T-helper 2 cell (primary cell): ENCODE results near the gene CCNK.

Source experiments
- DNase-seq, 5 experiments: peaks; one replicate each; pipeline versions ENCODE4 v3.0.0 to v3.0.0-alpha.2; 2012 to 2022

Gene CCNK

GRCh38 chr14:99467336-99468078 is 13.7 kb upstream of the CCNK start:
- DNase-seq = no peak

- no peak for DNase-seq
These were observed 13.1 kb upstream of the CCNK start for GRCh38 chr14:99468081-99468480.

- no peak for DNase-seq
These were observed 12.2 kb upstream of the CCNK start for GRCh38 chr14:99468836-99469592.

GRCh38 chr14:99471731-99472130 is 9.5 kb upstream of the CCNK start:
- no peak for DNase-seq

GRCh38 chr14:99472937-99473336 is 8.3 kb upstream of the CCNK start:
- DNase-seq = no peak

GRCh38 chr14:99473458-99473857 is 7.8 kb upstream of the CCNK start:
- DNase-seq = no peak

GRCh38 chr14:99475179-99475578 is 6.0 kb upstream of the CCNK start:
- no peak for DNase-seq

- DNase-seq = no peak
These were observed 5.5 kb upstream of the CCNK start for GRCh38 chr14:99475660-99476059.

- no peak for DNase-seq
These were observed 4.3 kb upstream of the CCNK start for GRCh38 chr14:99476864-99477263.

GRCh38 chr14:99478128-99478527 is 3.1 kb upstream of the CCNK start:
- DNase-seq = no peak

- no peak for DNase-seq
These were observed 1.9 kb upstream of the CCNK start for GRCh38 chr14:99479160-99479905.

GRCh38 chr14:99479906-99480869 is 1.0 kb upstream of the CCNK start, which contains the start of gene SETD3:
TSS of gene SETD3 (minus strand) at chr14:99480859. CDS start at chr14:99465805, 15,054 bp downstream.
- peak in 4 of 5 experiments; percentile 18 to 30 (median 22) for DNase-seq

- DNase-seq = peak in 1 of 5 experiments; percentile 46
These were observed 513 bp downstream of the CCNK start for GRCh38 chr14:99481745-99482099.

GRCh38 chr14:99484106-99484505 is 2.9 kb downstream of the CCNK start:
- DNase-seq = no peak

GRCh38 chr14:99497341-99497740 is 16.1 kb downstream of the CCNK start:
- DNase-seq = no peak

GRCh38 chr14:99497894-99498293 is 16.7 kb downstream of the CCNK start:
- DNase-seq = no peak

GRCh38 chr14:99502989-99503421 is 21.8 kb downstream of the CCNK start:
- no peak for DNase-seq

GRCh38 chr14:99503848-99504453 is 22.7 kb downstream of the CCNK start:
- DNase-seq = no peak

- no peak for DNase-seq
These were observed 23.9 kb downstream of the CCNK start for GRCh38 chr14:99505089-99505488.

GRCh38 chr14:99506276-99506675 is 25.1 kb downstream of the CCNK start:
- no peak for DNase-seq

- no peak for DNase-seq
These were observed 26.8 kb downstream of the CCNK start for GRCh38 chr14:99507860-99508640.
